Peyer's patch (tissue), 4 donors: ENCODE results near the gene FARSB.

Experiments
- POLR2A ChIP-seq, 2 donors: fragments of 450-650 bp; IDR thresholded peaks; one replicate each; pipeline ENCODE4 v1.5.1; 2017; ENCODE audit warnings: antibody characterized with exemption in 2 of 2, mild to moderate bottlenecking in 2 of 2, moderate library complexity in 2 of 2
- TF ChIP-seq, protein P1 (sequence below), 6 experiments: fragments of 450-650 bp in 4 of 6; fragments of 200-600 bp in 2 of 6; sonication (generic) in 1 of 6; IDR thresholded peaks; one replicate each; pipeline ENCODE4 v1.5.1; 2017 to 2019; ENCODE audit warnings: antibody characterized with exemption in 6 of 6, mild to moderate bottlenecking in 3 of 6, moderate library complexity in 1 of 6

DNA sequence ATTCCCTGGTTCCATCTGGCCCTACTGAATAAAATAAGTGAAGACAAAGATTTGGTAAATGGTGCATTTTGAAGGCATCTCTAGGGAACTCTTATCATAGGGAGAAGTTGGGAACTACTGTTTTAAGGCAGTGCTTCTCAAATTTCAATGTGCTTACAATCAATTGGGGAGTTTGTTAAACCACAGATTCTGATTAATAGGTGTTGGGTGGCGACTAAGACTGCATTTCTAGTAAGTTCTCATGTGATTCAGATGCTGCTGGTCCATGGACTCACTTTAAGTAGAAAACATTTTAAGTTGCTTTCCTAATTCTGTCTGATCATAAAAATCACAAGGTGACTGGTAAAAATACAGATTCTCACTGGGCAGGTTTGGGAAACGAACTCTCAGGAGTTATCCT, 14.6 kb downstream of the FARSB start:
- no peak for TF ChIP-seq POLR2A (IDR thresholded peaks at IDR 0.05)
- TF ChIP-seq, protein P1, sequence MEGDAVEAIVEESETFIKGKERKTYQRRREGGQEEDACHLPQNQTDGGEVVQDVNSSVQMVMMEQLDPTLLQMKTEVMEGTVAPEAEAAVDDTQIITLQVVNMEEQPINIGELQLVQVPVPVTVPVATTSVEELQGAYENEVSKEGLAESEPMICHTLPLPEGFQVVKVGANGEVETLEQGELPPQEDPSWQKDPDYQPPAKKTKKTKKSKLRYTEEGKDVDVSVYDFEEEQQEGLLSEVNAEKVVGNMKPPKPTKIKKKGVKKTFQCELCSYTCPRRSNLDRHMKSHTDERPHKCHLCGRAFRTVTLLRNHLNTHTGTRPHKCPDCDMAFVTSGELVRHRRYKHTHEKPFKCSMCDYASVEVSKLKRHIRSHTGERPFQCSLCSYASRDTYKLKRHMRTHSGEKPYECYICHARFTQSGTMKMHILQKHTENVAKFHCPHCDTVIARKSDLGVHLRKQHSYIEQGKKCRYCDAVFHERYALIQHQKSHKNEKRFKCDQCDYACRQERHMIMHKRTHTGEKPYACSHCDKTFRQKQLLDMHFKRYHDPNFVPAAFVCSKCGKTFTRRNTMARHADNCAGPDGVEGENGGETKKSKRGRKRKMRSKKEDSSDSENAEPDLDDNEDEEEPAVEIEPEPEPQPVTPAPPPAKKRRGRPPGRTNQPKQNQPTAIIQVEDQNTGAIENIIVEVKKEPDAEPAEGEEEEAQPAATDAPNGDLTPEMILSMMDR (IDR thresholded peaks at IDR 0.05), result no peak
